ENCODE results near the gene DAPK2.

Gene DAPK2

GRCh38 chr15:64019764-64020163 is 26.5 kb downstream of the DAPK2 start:
- ChIA-PET POLR2A (no interaction called here), CTCF (interaction anchor here (1.2 to 3.7 kb wide), 2 partner anchors 20 to 26 kb away, joined by 3 to 22 read pairs; partner anchors contain the start of gene DAPK2)
- no peak for TF ChIP-seq CTCF (IDR thresholded peaks at IDR 0.05; ENCODE audit: control extremely low read depth, extremely low read depth, low read depth, missing control alignments)
- DNase-seq (ENCODE audit: extremely low spot score), result no peak

- TF ChIP-seq CTCF (IDR thresholded peaks at IDR 0.05; ENCODE audit: control extremely low read depth, extremely low read depth, low read depth, missing control alignments), result no peak
- no peak for DNase-seq (ENCODE audit: extremely low spot score)
- ChIA-PET CTCF (no interaction called here), POLR2A (no interaction called here)
Observed at GRCh38 chr15:64017591-64018163, 28.6 kb downstream of the DAPK2 start.

- TF ChIP-seq CTCF (IDR thresholded peaks at IDR 0.05; ENCODE audit: control extremely low read depth, extremely low read depth, low read depth, missing control alignments), result no peak
- ChIA-PET CTCF (no interaction called here), POLR2A (no interaction called here)
- DNase-seq (ENCODE audit: extremely low spot score), result no peak
Observed at GRCh38 chr15:64017082-64017588, 29.1 kb downstream of the DAPK2 start.

- no peak for DNase-seq (ENCODE audit: extremely low spot score)
- no peak for TF ChIP-seq CTCF (IDR thresholded peaks at IDR 0.05; ENCODE audit: control extremely low read depth, extremely low read depth, low read depth, missing control alignments)
- CTCF ChIA-PET, result no interaction called here
- POLR2A ChIA-PET, result no interaction called here
Observed at GRCh38 chr15:64016257-64016656, 30.0 kb downstream of the DAPK2 start.

GRCh38 chr15:64014995-64015394 is 31.3 kb downstream of the DAPK2 start:
- CTCF ChIA-PET, result interaction anchor here (1.0 to 1.4 kb wide), 3 partner anchors 26 to 263 kb away, joined by 3 to 6 read pairs (median 3); partner anchors contain the start of gene DAPK2
- no peak for TF ChIP-seq CTCF (IDR thresholded peaks at IDR 0.05; ENCODE audit: control extremely low read depth, extremely low read depth, low read depth, missing control alignments)
- DNase-seq (ENCODE audit: extremely low spot score), result no peak
- POLR2A ChIA-PET, result interaction anchor here (0.7 to 1.2 kb wide), 2 partner anchors 11 to 15 kb away, joined by 3 to 5 read pairs; no protein-coding TSS in a partner anchor

- TF ChIP-seq CTCF (IDR thresholded peaks at IDR 0.05; ENCODE audit: control extremely low read depth, extremely low read depth, low read depth, missing control alignments), result no peak
- POLR2A ChIA-PET, result no interaction called here
- no peak for DNase-seq (ENCODE audit: extremely low spot score)
- CTCF ChIA-PET, result interaction anchor here (0.7 to 1.6 kb wide), 5 partner anchors 9 to 261 kb away, joined by 3 to 4 read pairs (median 3); partner anchors contain the start of gene DAPK2
Observed at GRCh38 chr15:64013179-64014062, 32.9 kb downstream of the DAPK2 start.

All from GM10248 (cell line).